GM12878 (cell line): ENCODE results near the gene RGS6. TPM values are rescaled to one million over a fixed set of nuclear protein-coding genes. Genes with fewer than 3 reads are reported as not detected.

Experiments used
- ATAC-seq: fragments of 200-7000 bp; cut with Tn5 transposase; 3 replicates; pipeline ENCODE4 v1.9.1; 2020; ENCODE audit warnings: mild to moderate bottlenecking, moderate library complexity
- BruUV-seq: library from RNA; stranded (reverse); fragments of 400-500 nt; replicated peaks from 2 replicates; lab custom pipeline; 2021; lab: Mats Ljungman, UMichigan
- CTCF ChIA-PET: fragments of 300-600 bp; sonication (Branson Sonifier 250); formaldehyde crosslinking; extraction: SDS; loops from one replicate; lab custom pipeline; 2021; ENCODE audit warnings: inconsistent platforms; lab: Yijun Ruan, JAX
- POLR2A ChIA-PET: fragments of 350-600 bp; formaldehyde crosslinking; extraction: SDS; loops from one replicate; lab custom pipeline; 2021; ENCODE audit warnings: inconsistent platforms; lab: Charles Lee
- RAD21 ChIA-PET: fragments of 300-600 bp; sonication (Branson Sonifier 250); formaldehyde crosslinking; loops from one replicate; lab custom pipeline; 2023; ENCODE audit warnings: antibody characterized with exemption; ENCODE audit not compliant: unreplicated experiment; lab: Charles Lee
- SMC1A ChIA-PET: fragments of 300-600 bp; sonication (Branson Sonifier 250); formaldehyde crosslinking; loops from one replicate; lab custom pipeline; 2023; ENCODE audit not compliant: unreplicated experiment, uncharacterized antibody; lab: Charles Lee
- DNase-seq: peaks from one replicate; pipeline ENCODE4 v3.0.0-alpha.2; 2011; ENCODE audit warnings: low read depth, low spot score
- FAIRE-seq: peaks from 3 replicates; lab custom pipeline; 2011; peaks lifted over from hg19 to GRCh38; lab: Jason Lieb, UNC
- H2AFZ ChIP-seq: 2 replicates; pipeline ENCODE4 v1.6.0; 2011; ENCODE audit warnings: low read depth, low read length, control low read depth; ENCODE audit not compliant: control insufficient read depth
- H3K27ac ChIP-seq: 2 replicates; pipeline ENCODE4 v1.5.1; 2011; ENCODE audit warnings: control low read depth; ENCODE audit not compliant: control insufficient read depth, insufficient read depth
- H3K27me3 ChIP-seq, 2 experiments: replicated peaks in 1 of 2; 2 replicates each; pipeline versions ENCODE4 v1.6.0 to v1.6.1; 2011; ENCODE audit warnings: low read length in 1 of 2; ENCODE audit not compliant: control insufficient read depth in 2 of 2, insufficient read depth in 2 of 2
- H3K36me3 ChIP-seq, 2 experiments: 2 replicates each; pipeline ENCODE4 v1.5.1; 2011; ENCODE audit warnings: low read length in 1 of 2; ENCODE audit not compliant: control insufficient read depth in 2 of 2, insufficient read depth in 2 of 2
- H3K4me1 ChIP-seq: 2 replicates; pipeline ENCODE4 v1.6.1; 2011; ENCODE audit warnings: mild to moderate bottlenecking, low read length, moderate library complexity, mixed read lengths; ENCODE audit not compliant: control insufficient read depth, insufficient read depth
- H3K4me2 ChIP-seq: 2 replicates; pipeline ENCODE4 v1.6.0; 2011; ENCODE audit warnings: control low read depth; ENCODE audit not compliant: control insufficient read depth, insufficient read depth
- H3K4me3 ChIP-seq: fragments of 200-600 bp; sonication (generic); 2 replicates; pipeline ENCODE4 v1.5.1; 2016
- H3K79me2 ChIP-seq: 2 replicates; pipeline ENCODE4 v1.6.0; 2011; ENCODE audit warnings: low read length; ENCODE audit not compliant: control insufficient read depth, insufficient read depth
- H3K9ac ChIP-seq: 2 replicates; pipeline ENCODE4 v1.8.0; 2011; ENCODE audit warnings: low read length, control low read depth, mixed read lengths; ENCODE audit not compliant: control insufficient read depth, insufficient read depth
- H3K9me3 ChIP-seq: replicated peaks from 3 replicates; pipeline ENCODE4 v1.5.1; 2011; ENCODE audit warnings: mild to moderate bottlenecking, low read length; ENCODE audit not compliant: control insufficient read depth, insufficient read depth
- H4K20me1 ChIP-seq: 2 replicates; pipeline ENCODE4 v1.6.0; 2011; ENCODE audit not compliant: control insufficient read depth, insufficient read depth
- CEBPB ChIP-seq, 2 experiments: fragments of 150-350 bp in 1 of 2; IDR thresholded peaks; 2 replicates each; pipeline ENCODE4 v1.6.1; 2012 to 2014; ENCODE audit warnings: low read depth in 2 of 2, low read length in 2 of 2, borderline replicate concordance in 1 of 2, inconsistent platforms in 1 of 2
- EED ChIP-seq: sonication (generic); IDR thresholded peaks from 2 replicates; pipeline ENCODE4 v1.6.1; 2016; ENCODE audit warnings: antibody characterized with exemption, low read depth
- ELK1 ChIP-seq: IDR thresholded peaks from 2 replicates; pipeline ENCODE4 v1.6.1; 2012; ENCODE audit warnings: low read depth, low read length, improper control_type of control experiment
- ETV6 ChIP-seq, 2 experiments: fragments of 450-650 bp in 1 of 2; IDR thresholded peaks in 1 of 2; conservative IDR thresholded peaks in 1 of 2; 2 replicates each; pipeline ENCODE4 v1.6.1; 2014; ENCODE audit warnings: antibody characterized with exemption in 1 of 2, borderline replicate concordance in 1 of 2, low read depth in 1 of 2, mild to moderate bottlenecking in 1 of 2, moderate library complexity in 1 of 2
- HSF1 ChIP-seq: fragments of 150-350 bp; IDR thresholded peaks from 2 replicates; pipeline ENCODE4 v1.6.1; 2014; ENCODE audit warnings: mild to moderate bottlenecking, low read depth, low read length
- MEF2A ChIP-seq: IDR thresholded peaks from 2 replicates; pipeline ENCODE4 v1.6.1; 2011; ENCODE audit warnings: low read depth, mild to moderate bottlenecking, low read length, moderate library complexity; ENCODE audit not compliant: insufficient read depth
- MLLT1 ChIP-seq: fragments of 450-650 bp; IDR thresholded peaks from 2 replicates; pipeline ENCODE4 v1.6.1; 2016; ENCODE audit warnings: mild to moderate bottlenecking
- NFIC ChIP-seq: IDR thresholded peaks from 2 replicates; pipeline ENCODE4 v1.6.1; 2012; ENCODE audit warnings: low read depth, mild to moderate bottlenecking, inconsistent platforms, low read length, moderate library complexity
- NRF1 ChIP-seq: conservative IDR thresholded peaks from 2 replicates; pipeline ENCODE4 v1.6.1; 2011; ENCODE audit warnings: mild to moderate bottlenecking, low read depth, low read length, improper control_type of control experiment
- PML ChIP-seq: IDR thresholded peaks from 2 replicates; pipeline ENCODE4 v1.6.1; 2012; ENCODE audit warnings: low read length, inconsistent platforms
- POLR2AphosphoS5 ChIP-seq: IDR thresholded peaks from 2 replicates; pipeline ENCODE4 v1.6.1; 2011; ENCODE audit warnings: mild to moderate bottlenecking, low read length, inconsistent platforms
- RAD51 ChIP-seq: fragments of 450-650 bp; IDR thresholded peaks from 2 replicates; pipeline ENCODE4 v1.6.1; 2016; ENCODE audit warnings: moderate library complexity, mild to moderate bottlenecking, inconsistent platforms
- RELA ChIP-seq: fragments of 450-650 bp; IDR thresholded peaks from 2 replicates; pipeline ENCODE4 v1.8.0; 2014; ENCODE audit warnings: borderline replicate concordance; ENCODE audit not compliant: partially characterized antibody
- SIX5 ChIP-seq: IDR thresholded peaks from 2 replicates; pipeline ENCODE4 v1.6.1; 2011; ENCODE audit warnings: mild to moderate bottlenecking, low read depth, low read length, moderate library complexity; ENCODE audit not compliant: severe bottlenecking
- SKIL ChIP-seq: fragments of 450-650 bp; IDR thresholded peaks from 2 replicates; pipeline ENCODE4 v1.6.1; 2017; ENCODE audit warnings: mild to moderate bottlenecking, low read depth, inconsistent platforms; ENCODE audit not compliant: poor library complexity, severe bottlenecking
- SMC3 ChIP-seq: IDR thresholded peaks from 2 replicates; pipeline ENCODE4 v1.6.1; 2011; ENCODE audit warnings: low read length, improper control_type of control experiment, borderline replicate concordance
- SPI1 ChIP-seq: IDR thresholded peaks from 2 replicates; pipeline ENCODE4 v1.6.1; 2011; ENCODE audit warnings: low read depth, mild to moderate bottlenecking, low read length, moderate library complexity, borderline replicate concordance; ENCODE audit not compliant: insufficient read depth
- SUZ12 ChIP-seq: fragments of 200-600 bp; sonication (generic); IDR thresholded peaks from one replicate; pipeline ENCODE4 v1.6.1; 2018; ENCODE audit warnings: antibody characterized with exemption, mild to moderate bottlenecking; ENCODE audit not compliant: unreplicated experiment
- TARDBP ChIP-seq: IDR thresholded peaks from 2 replicates; pipeline ENCODE4 v1.6.1; 2016; ENCODE audit warnings: borderline replicate concordance
- WGBS: methylation state at CpG from one replicate; pipeline ENCODE4 v1.1.6; 2016; ENCODE audit warnings: low lambda C conversion rate; ENCODE audit not compliant: insufficient replicate concordance, insufficient coverage; ENCODE audit errors: missing lambda C conversion rate; 5-methylcytosine and 5-hydroxymethylcytosine counted together
- in situ Hi-C: fragments of 300-500 bp; cut with MboI; formaldehyde crosslinking; loops from 9 replicates; pipeline ENCODE4 v1.14.3; 2018; ENCODE audit warnings: mixed read lengths
- intact Hi-C: fragments of 100-400 bp; cut with micrococcal nuclease; formaldehyde crosslinking; loops from one replicate; pipeline ENCODE4 v1.14.2; 2022; ENCODE audit not compliant: unreplicated experiment
- polyA plus RNA-seq, 11 experiments: library from polyadenylated mRNA; depleted of rRNA in 4 of 11; unstranded in 6 of 11; stranded (reverse) in 5 of 11; fragments of >200 nt; fragmentation: Nextera tagmentation in 4 of 11; fragmentation: Illumina TruSeq in 1 of 11; extraction: Ambion mirVana in 4 of 11; extraction: Trizol in 1 of 11; gene quantifications; 1 replicate in 1 of 11; 2 replicates in 10 of 11; pipeline versions ENCODE4 v1.2.1 to v1.2.3, GENCODE V29; 2011 to 2016; ENCODE audit warnings: inconsistent platforms in 2 of 11, missing spikeins in 2 of 11, low read depth in 1 of 11
- total RNA-seq, 4 experiments: library from RNA; depleted of rRNA in 3 of 4; stranded (reverse); fragments of >200 nt in 3 of 4; fragmentation: Illumina TruSeq in 1 of 4; extraction: Trizol in 1 of 4; gene quantifications; 2 replicates each; pipeline versions ENCODE4 v1.2.1 to v1.2.3, GENCODE V29; 2013 to 2021

Gene RGS6
- total and polyA plus RNA-seq, 10 of the 15 experiments (the other 5 are each of a cell fraction or from before 2014, with no cell fraction given), result 3.9 to 18.1 (median 12.4) TPM

- no peaks in the 10 kb centered on the region for H3K4me1 ChIP-seq
- H2AFZ ChIP-seq, result no peak overlapping the region
- H3K27me3 ChIP-seq, result no peaks in the 10 kb centered on the region
- no peaks in the 10 kb centered on the region for H3K36me3 ChIP-seq
- no peaks in the 10 kb centered on the region for H3K9me3 ChIP-seq
- ATAC-seq (no peak), DNase-seq (no peak), FAIRE-seq (no peak)
- ChIA-PET SMC1A (interaction anchor here (0.6 to 1.0 kb wide), 4 partner anchors 9 to 339 kb away, joined by 3 to 4 read pairs (median 3); no protein-coding TSS in a partner anchor), RAD21 (interaction anchor here (1.1 kb wide), 1 partner anchor 10 kb away, joined by 4 read pairs; no protein-coding TSS in a partner anchor), CTCF (interaction anchor here (0.5 to 2.9 kb wide), 2 partner anchors 27 to 1975 kb away, joined by 3 to 9 read pairs; no protein-coding TSS in a partner anchor), POLR2A (no interaction called here)
- H3K4me2 ChIP-seq, result no peak overlapping the region
- in situ Hi-C loops, result no loop called here
- no peaks in the 10 kb centered on the region for H4K20me1 ChIP-seq
- intact Hi-C loops, result no loop called here
- H3K27ac ChIP-seq, result no peak overlapping the region
- TF ChIP-seq CEBPB (IDR thresholded peaks at IDR 0.05; ENCODE audit: borderline replicate concordance in 1 of 2, low read depth in 2 of 2, low read length in 2 of 2) (no peak), NFIC (no peak), ELK1 (no peak), MEF2A (no peak), POLR2AphosphoS5 (no peak), RAD51 (no peak), SUZ12 (no peak), MLLT1 (no peak), NRF1 (no peak), SKIL (no peak), SPI1 (no peak), EED (no peak), SMC3 (no peak), RELA (no peak), TARDBP (no peak), PML (no peak), SIX5 (no peak), ETV6 (conservative IDR thresholded peaks at IDR 0.05 in 1 of 2, IDR thresholded peaks at IDR 0.05 in 1 of 2; ENCODE audit: borderline replicate concordance in 1 of 2, low read depth in 1 of 2) (no peak), HSF1 (no peak)
- H3K9ac ChIP-seq, result no peak overlapping the region
- WGBS, result 100% methylated on average over 1 of the region's 1 CpG
- no peaks in the 10 kb centered on the region for H3K79me2 ChIP-seq
- BruUV-seq, result no TSS peak
- H3K4me3 ChIP-seq, result no peak overlapping the region
Observed at GRCh38 chr14:72543341-72543740, 611.1 kb downstream of the RGS6 start.
